GM08714 (cell line): Measurements from ENCODE around the gene NF1.
"Not testable (repeated sequence)": the region's sequence is repeated elsewhere in the genome, so short reads cannot be mapped to it uniquely, and the experiment has no call there.

Source experiments
- H3K4me3 ChIP-seq: fragments of 200-500 bp; sonication (Bioruptor generic); 2 replicates; pipeline ENCODE4 v1.5.1; 2014; ENCODE audit warnings: mild to moderate bottlenecking, low read length, inconsistent platforms
- ZNF274 ChIP-seq: IDR thresholded peaks from 2 replicates; pipeline ENCODE4 v1.6.1; 2012; ENCODE audit warnings: mild to moderate bottlenecking, low read depth, low read length

Gene NF1

GRCh38 chr17:31349454-31349853 lies 254.7 kb downstream of the NF1 start:
- no peak overlapping the region for H3K4me3 ChIP-seq
- no peak for TF ChIP-seq ZNF274

GRCh38 chr17:31355935-31356334 lies 261.2 kb downstream of the NF1 start:
- no peak overlapping the region for H3K4me3 ChIP-seq
- TF ChIP-seq ZNF274 = no peak

GRCh38 chr17:31357091-31357490 lies 262.3 kb downstream of the NF1 start:
- no peak for TF ChIP-seq ZNF274

DNA sequence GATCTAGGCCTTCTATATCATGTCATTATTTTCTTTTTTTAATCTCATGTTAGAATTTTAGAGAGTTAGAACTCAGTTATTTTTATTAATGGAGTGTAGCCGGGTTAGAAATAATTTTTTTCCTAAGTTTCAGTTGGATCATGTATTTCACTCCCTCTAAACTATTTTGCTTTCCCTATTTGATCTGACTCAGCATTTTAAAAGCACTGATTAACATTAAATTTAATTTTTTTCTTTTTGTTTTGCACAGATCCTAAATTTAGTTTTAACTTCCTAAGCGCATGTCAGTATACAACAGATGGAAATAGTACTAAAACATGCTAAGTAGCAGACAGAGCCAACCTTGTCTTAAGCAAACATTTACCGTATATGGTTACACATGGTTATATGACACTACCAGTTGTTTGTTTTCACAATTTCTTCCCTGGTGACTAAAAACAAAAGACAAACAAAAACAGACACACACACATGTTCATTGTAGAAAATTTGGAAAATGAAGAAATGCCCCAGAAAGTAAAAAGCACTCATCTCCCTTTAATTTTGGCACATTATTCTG lies 263.1 kb downstream of the NF1 start:
- no peak overlapping the region for H3K4me3 ChIP-seq
- no peak for TF ChIP-seq ZNF274

More at GRCh38 chr17:31357091-31357490, 262.3 kb downstream of the NF1 start:
- H3K4me3 ChIP-seq = no peak overlapping the region

DNA sequence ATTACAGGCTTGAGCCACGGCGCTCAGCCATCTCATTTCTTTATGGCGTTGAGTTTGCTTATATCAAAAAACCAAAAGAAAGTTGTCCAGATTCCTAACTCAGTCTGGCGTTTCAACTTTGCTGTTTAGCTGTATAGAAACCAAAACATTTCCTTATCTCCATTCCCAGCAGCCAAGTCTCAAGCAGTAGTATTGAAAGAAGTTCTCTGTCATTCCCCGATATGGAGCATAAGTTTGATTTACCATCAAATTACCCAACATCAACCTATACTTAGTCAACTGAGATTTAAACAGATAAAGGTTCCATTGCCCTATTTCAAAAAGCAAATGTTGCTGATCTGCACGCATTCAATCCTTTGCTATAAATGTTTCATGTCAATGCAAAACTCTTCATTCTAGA lies 269.2 kb downstream of the NF1 start:
- TF ChIP-seq ZNF274 = no peak
- no peak overlapping the region for H3K4me3 ChIP-seq

DNA sequence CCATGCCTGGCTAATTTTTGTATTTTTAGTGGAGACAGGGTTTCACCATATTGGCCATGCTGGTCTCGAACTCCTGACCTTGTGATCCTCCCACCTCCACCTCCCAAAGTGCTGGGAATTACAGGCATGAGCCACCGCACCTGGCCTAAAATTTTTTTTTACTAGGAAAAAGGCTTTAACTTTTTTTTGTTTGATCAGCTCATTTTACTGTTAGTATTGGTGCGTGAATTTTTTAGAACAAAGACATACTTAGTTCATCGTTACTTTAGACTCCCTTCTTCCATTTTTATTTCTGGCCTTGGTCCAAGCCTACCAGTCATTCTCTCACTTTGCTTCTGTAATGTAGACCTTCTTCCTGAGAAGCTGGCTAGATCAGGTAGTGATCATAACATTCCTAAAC lies 271.3 kb downstream of the NF1 start:
- no peak for TF ChIP-seq ZNF274

DNA sequence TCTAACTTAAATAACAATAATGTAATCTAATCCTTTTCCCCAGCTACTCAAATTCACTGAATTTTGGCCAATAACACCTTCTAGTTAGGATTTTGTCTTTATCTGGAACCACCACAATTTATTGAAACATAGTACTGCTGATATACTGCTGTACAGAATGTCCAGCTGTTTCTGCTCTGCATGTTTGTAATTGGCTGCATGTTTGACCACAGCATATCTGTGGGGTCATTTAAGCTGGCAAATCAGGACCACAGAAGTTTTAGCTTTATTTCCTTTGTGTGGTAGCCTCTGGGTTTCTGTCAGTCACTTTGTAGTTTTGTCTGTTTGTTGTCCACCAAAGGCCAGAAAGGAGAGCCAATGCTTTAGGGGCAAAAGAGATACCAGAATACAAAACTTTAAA lies 274.5 kb downstream of the NF1 start:
- H3K4me3 ChIP-seq = no peak overlapping the region
- no peak for TF ChIP-seq ZNF274

More for the DNA sequence above, 271.3 kb downstream of the NF1 start:
- no peak overlapping the region for H3K4me3 ChIP-seq

GRCh38 chr17:31371511-31372097 lies 276.8 kb downstream of the NF1 start:
- no peak for TF ChIP-seq ZNF274

GRCh38 chr17:31373150-31374093 lies 278.6 kb downstream of the NF1 start:
- H3K4me3 ChIP-seq = no peak overlapping the region; the same call in 1 of the 2 replicates
- no peak for TF ChIP-seq ZNF274

More at GRCh38 chr17:31371511-31372097, 276.8 kb downstream of the NF1 start:
- H3K4me3 ChIP-seq = no peak overlapping the region

GRCh38 chr17:31374094-31374447 lies 279.3 kb downstream of the NF1 start:
- TF ChIP-seq ZNF274 = no peak
- no peak overlapping the region; the same call in 1 of the 2 replicates for H3K4me3 ChIP-seq

DNA sequence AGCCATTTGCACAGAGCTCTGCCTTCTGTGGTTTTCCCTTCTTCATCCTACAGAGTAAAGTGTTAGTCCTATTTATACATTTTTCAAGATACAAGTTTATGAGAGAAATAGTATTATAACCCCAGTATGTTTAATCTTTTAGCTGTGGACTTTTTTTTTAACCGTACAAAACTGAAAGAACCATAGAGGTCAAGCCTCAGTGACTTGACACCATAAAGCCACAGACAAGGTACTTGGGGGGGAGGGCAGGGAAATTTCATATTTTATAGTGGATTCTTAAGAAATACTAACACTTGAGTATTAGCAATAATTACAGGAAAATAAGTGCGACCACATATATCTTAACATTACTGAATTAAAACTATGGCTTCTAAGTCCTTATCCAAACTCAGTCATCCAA lies 279.7 kb downstream of the NF1 start:
- H3K4me3 ChIP-seq = no peak overlapping the region
- TF ChIP-seq ZNF274 = no peak

- no peak overlapping the region for H3K4me3 ChIP-seq
- TF ChIP-seq ZNF274 = no peak
These were observed 283.9 kb downstream of the NF1 start for GRCh38 chr17:31378638-31379037.

- no peak for TF ChIP-seq ZNF274
- H3K4me3 ChIP-seq = no peak overlapping the region
These were observed 284.9 kb downstream of the NF1 start for GRCh38 chr17:31379597-31380205.

DNA sequence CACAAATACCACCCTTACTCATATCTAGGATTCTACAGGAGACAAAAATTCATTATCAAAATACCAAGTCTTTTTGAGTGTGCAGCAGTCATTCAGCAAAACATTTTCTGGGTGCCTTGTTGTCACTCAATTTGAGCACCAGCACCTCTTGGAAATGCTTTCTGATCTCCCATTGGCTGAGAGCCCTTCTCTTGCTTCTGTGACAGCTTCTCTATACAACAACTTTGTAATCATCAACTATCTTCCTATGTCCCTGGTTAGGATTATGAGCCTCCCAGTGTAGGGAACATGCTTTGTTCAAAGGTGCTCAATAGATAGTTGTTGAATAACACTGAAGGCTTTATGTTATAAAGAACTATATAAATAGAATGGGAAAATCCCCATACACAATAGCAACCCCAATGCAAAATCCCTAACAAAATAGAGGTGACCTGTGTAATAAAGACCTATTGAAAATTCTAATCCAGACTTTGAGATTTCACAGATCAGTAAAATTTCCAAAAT lies 286.4 kb downstream of the NF1 start:
- H3K4me3 ChIP-seq = no peak overlapping the region

DNA sequence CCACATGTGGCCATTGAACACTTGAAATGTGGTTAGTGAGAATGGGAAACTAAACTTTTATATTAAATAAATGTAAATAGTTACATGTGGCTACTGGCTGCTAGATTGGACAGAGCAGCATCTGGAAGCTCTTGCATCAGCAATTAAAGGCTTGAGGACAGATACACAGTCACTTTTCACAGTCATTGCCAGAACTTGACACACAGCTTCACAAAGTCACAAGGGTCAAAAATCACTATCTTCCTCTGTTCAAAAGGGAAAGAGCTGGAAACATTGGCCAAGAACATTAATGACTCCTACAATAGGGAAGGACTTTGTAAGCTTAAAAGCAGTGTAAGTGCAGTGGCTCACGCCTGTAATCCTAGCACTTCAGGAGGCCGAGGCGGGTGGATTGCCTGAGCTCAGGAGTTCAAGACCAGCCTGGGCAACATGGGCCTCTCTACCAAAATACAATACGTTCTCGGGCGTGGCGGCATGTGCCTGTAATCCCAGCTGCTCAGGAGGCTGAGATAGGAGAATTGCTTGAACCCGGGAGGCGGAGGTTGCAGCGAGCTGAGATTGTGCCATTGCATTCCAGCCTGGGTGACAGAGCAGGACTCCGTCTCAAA lies 288.0 kb downstream of the NF1 start:
- H3K4me3 ChIP-seq = not testable (repeated sequence)

More for the DNA sequence above, 286.4 kb downstream of the NF1 start:
- TF ChIP-seq ZNF274 = no peak

- H3K4me3 ChIP-seq = not testable (repeated sequence)
These were observed 288.7 kb downstream of the NF1 start for GRCh38 chr17:31383488-31383887.
